ENCODE data around the gene ARID5B.

The ARID5B gene

GRCh38 chr10:62029401-62029800 is 127.9 kb downstream of the ARID5B start:
- DNase-seq (ENCODE audit: low read depth in 3 of 3): no peak

- DNase-seq (ENCODE audit: low read depth in 3 of 3): no peak
Measured at GRCh38 chr10:62031507-62031906, 130.0 kb downstream of the ARID5B start.

GRCh38 chr10:62033125-62033524 is 131.6 kb downstream of the ARID5B start:
- no peak for DNase-seq (ENCODE audit: low read depth in 3 of 3)

GRCh38 chr10:62034096-62034640 is 132.7 kb downstream of the ARID5B start:
- DNase-seq (ENCODE audit: low read depth in 3 of 3): no peak

- DNase-seq (ENCODE audit: low read depth in 3 of 3): no peak
Measured at GRCh38 chr10:62036186-62037081, 134.9 kb downstream of the ARID5B start.

- DNase-seq (ENCODE audit: low read depth in 3 of 3): no peak
Measured at GRCh38 chr10:62037166-62037831, 135.8 kb downstream of the ARID5B start.

GRCh38 chr10:62037890-62038608 is 136.6 kb downstream of the ARID5B start:
- DNase-seq (ENCODE audit: low read depth in 3 of 3): no peak

- peak in 2 of 3 donors; percentile 55 to 62 for DNase-seq (ENCODE audit: low read depth in 3 of 3)
Measured at GRCh38 chr10:62038609-62039190, 137.2 kb downstream of the ARID5B start.

GRCh38 chr10:62039954-62040353 is 138.5 kb downstream of the ARID5B start:
- DNase-seq (ENCODE audit: low read depth in 3 of 3): no peak

GRCh38 chr10:62040881-62041280 is 139.4 kb downstream of the ARID5B start:
- DNase-seq (ENCODE audit: low read depth in 3 of 3): no peak

GRCh38 chr10:62043421-62044021 is 142.0 kb downstream of the ARID5B start:
- DNase-seq (ENCODE audit: low read depth in 3 of 3): no peak

- no peak for DNase-seq (ENCODE audit: low read depth in 3 of 3)
Measured at GRCh38 chr10:62044566-62044965, 143.1 kb downstream of the ARID5B start.

- no peak for DNase-seq (ENCODE audit: low read depth in 3 of 3)
Measured at GRCh38 chr10:62045765-62046521, 144.4 kb downstream of the ARID5B start.

- DNase-seq (ENCODE audit: low read depth in 3 of 3): no peak
Measured at GRCh38 chr10:62046522-62047227, 145.2 kb downstream of the ARID5B start.

- DNase-seq (ENCODE audit: low read depth in 3 of 3): no peak
Measured at GRCh38 chr10:62047228-62047892, 145.9 kb downstream of the ARID5B start.

GRCh38 chr10:62047960-62048383 is 146.5 kb downstream of the ARID5B start:
- peak in 2 of 3 donors; percentile 45 to 55 for DNase-seq (ENCODE audit: low read depth in 3 of 3)

GRCh38 chr10:62048470-62048869 is 147.0 kb downstream of the ARID5B start:
- no peak for DNase-seq (ENCODE audit: low read depth in 3 of 3)

GRCh38 chr10:62048919-62049623 is 147.6 kb downstream of the ARID5B start:
- DNase-seq (ENCODE audit: low read depth in 3 of 3): peak; percentile 73 to 83 (median 81)

All from stimulated activated CD4-positive, alpha-beta T cell treated with anti-CD3 and anti-CD28 coated beads, TNF-alpha, amount 100 ng/mL, for 48 hours (primary cell).